ENCODE measurements around the gene AOPEP.

GRCh38 chr9:95103871-95104580 lies 377.5 kb downstream of the AOPEP start:
- no peak for TF ChIP-seq CTCF (conservative IDR thresholded peaks at IDR 0.05 in 1 of 2, IDR thresholded peaks at IDR 0.05 in 1 of 2; ENCODE audit: low read depth in 1 of 2, low read length in 2 of 2)
- TF ChIP-seq EZH2 (IDR thresholded peaks at IDR 0.05; ENCODE audit: low read length, missing control alignments), result no peak
